HG03558 (cell line): ENCODE data around the gene NDUFAF8.

Experiments
- ATAC-seq: cut with Tn5 transposase; IDR thresholded peaks from one replicate; pipeline ENCODE4 v1.9.1; 2021; ENCODE audit warnings: moderate number of reproducible peaks; ENCODE audit not compliant: unreplicated experiment; ENCODE audit errors: extremely low read depth

NDUFAF8 gene

GRCh38 chr17:81248649-81249048, 9.5 kb downstream of the NDUFAF8 start:
- ATAC-seq = no peak

GRCh38 chr17:81249223-81250040, 10.3 kb downstream of the NDUFAF8 start:
- ATAC-seq = no peak

GRCh38 chr17:81250286-81251093, 11.4 kb downstream of the NDUFAF8 start:
- no peak for ATAC-seq

GRCh38 chr17:81251094-81251708, 12.1 kb downstream of the NDUFAF8 start:
- no peak for ATAC-seq

GRCh38 chr17:81251709-81252301, 12.7 kb downstream of the NDUFAF8 start:
- ATAC-seq = no peak

GRCh38 chr17:81252326-81252986, 13.3 kb downstream of the NDUFAF8 start:
- ATAC-seq = no peak

GRCh38 chr17:81252987-81253329, 13.8 kb downstream of the NDUFAF8 start:
- no peak for ATAC-seq

GRCh38 chr17:81253358-81254131, 14.4 kb downstream of the NDUFAF8 start:
- ATAC-seq = no peak

- ATAC-seq = no peak
These were observed 16.0 kb downstream of the NDUFAF8 start for GRCh38 chr17:81254955-81255717.

- no peak for ATAC-seq
These were observed 17.5 kb downstream of the NDUFAF8 start for GRCh38 chr17:81256616-81257015.

GRCh38 chr17:81257533-81257932, 18.4 kb downstream of the NDUFAF8 start:
- ATAC-seq = no peak

- no peak for ATAC-seq
These were observed 19.2 kb downstream of the NDUFAF8 start for GRCh38 chr17:81258292-81258691.

GRCh38 chr17:81259058-81259605, 20.0 kb downstream of the NDUFAF8 start:
- no peak for ATAC-seq

- ATAC-seq = no peak
These were observed 21.1 kb downstream of the NDUFAF8 start for GRCh38 chr17:81260171-81260570.

- no peak for ATAC-seq
These were observed 21.5 kb downstream of the NDUFAF8 start for GRCh38 chr17:81260641-81261040.

- ATAC-seq = no peak
These were observed 22.0 kb downstream of the NDUFAF8 start for GRCh38 chr17:81261096-81261495.

- no peak for ATAC-seq
These were observed 22.6 kb downstream of the NDUFAF8 start for GRCh38 chr17:81261582-81262336.
